CD4-positive, alpha-beta T cell treated with Interleukin-17A for 1 hour (primary cell): ENCODE measurements around the gene SEPSECS.
A peak's percentile ranks its signal among the peaks of the same experiment; 100 is the strongest.

Experiments
- DNase-seq: peaks from one replicate; pipeline ENCODE4 v3.0.0-alpha.2; 2020

Gene SEPSECS

GRCh38 chr4:25159837-25160713, at the start of gene SEPSECS:
Gene SEPSECS (minus strand): TSS chr4:25160449. CDS start chr4:25160369, 80 bp downstream.
- DNase-seq, result peak; percentile 97

- no peak for DNase-seq
These were observed 49.5 kb upstream of the SEPSECS start for GRCh38 chr4:25209702-25210101.

- no peak for DNase-seq
These were observed 47.7 kb upstream of the SEPSECS start for GRCh38 chr4:25207997-25208396.

GRCh38 chr4:25198713-25199112, 38.5 kb upstream of the SEPSECS start:
- no peak for DNase-seq

- no peak for DNase-seq
These were observed 30.2 kb upstream of the SEPSECS start for GRCh38 chr4:25190407-25190806.

GRCh38 chr4:25184056-25184455, 23.8 kb upstream of the SEPSECS start:
- no peak for DNase-seq

- DNase-seq, result no peak
These were observed 22.7 kb upstream of the SEPSECS start for GRCh38 chr4:25182937-25183336.

GRCh38 chr4:25180524-25181131, 20.4 kb upstream of the SEPSECS start:
- peak; percentile 61 for DNase-seq

- DNase-seq, result peak; percentile 21
These were observed 18.6 kb upstream of the SEPSECS start for GRCh38 chr4:25178838-25179261.

- no peak for DNase-seq
These were observed 16.9 kb upstream of the SEPSECS start for GRCh38 chr4:25177147-25177546.

GRCh38 chr4:25174674-25175073, 14.4 kb upstream of the SEPSECS start:
- no peak for DNase-seq

- no peak for DNase-seq
These were observed 13.0 kb upstream of the SEPSECS start for GRCh38 chr4:25172961-25173915.

- no peak for DNase-seq
These were observed 11.1 kb upstream of the SEPSECS start for GRCh38 chr4:25171201-25171865.

- DNase-seq, result no peak
These were observed 9.2 kb upstream of the SEPSECS start for GRCh38 chr4:25169446-25169845.

- no peak for DNase-seq
These were observed 5.7 kb upstream of the SEPSECS start for GRCh38 chr4:25165916-25166315.

- no peak for DNase-seq
These were observed 2.9 kb upstream of the SEPSECS start for GRCh38 chr4:25163196-25163595.

- DNase-seq, result no peak
These were observed 2.3 kb upstream of the SEPSECS start for GRCh38 chr4:25162566-25162965.

GRCh38 chr4:25161593-25161950, 1.3 kb upstream of the SEPSECS start:
- no peak for DNase-seq

GRCh38 chr4:25160714-25161592, 704 bp upstream of the SEPSECS start:
- DNase-seq, result no peak

GRCh38 chr4:25158817-25159216, 1.4 kb downstream of the SEPSECS start:
- DNase-seq, result no peak

GRCh38 chr4:25157081-25157480, 3.2 kb downstream of the SEPSECS start:
- no peak for DNase-seq

- no peak for DNase-seq
These were observed 4.3 kb downstream of the SEPSECS start for GRCh38 chr4:25155947-25156346.
